ENCODE results near the gene TRAPPC1.
"Not testable (repeated sequence)": the region's sequence is repeated elsewhere in the genome, so short reads cannot be mapped to it uniquely, and the experiment has no call there.

TRAPPC1 gene

GRCh38 chr17:7931709-7932482 is at the start of gene TRAPPC1, which contains the start of gene CNTROB:
TSS of gene TRAPPC1 (minus strand) at chr17:7931946. CDS start at chr17:7931829, 117 bp downstream.
TSS of gene CNTROB (plus strand) at chr17:7932206. CDS start at chr17:7933080, 874 bp downstream.
- DNase-seq (ENCODE audit: low read depth), result peak; percentile 98

- no peak for DNase-seq (ENCODE audit: low read depth)
Observed at GRCh38 chr17:7977805-7978204, 46.1 kb upstream of the TRAPPC1 start.

GRCh38 chr17:7977039-7977438 is 45.3 kb upstream of the TRAPPC1 start:
- DNase-seq (ENCODE audit: low read depth), result no peak

- DNase-seq (ENCODE audit: low read depth), result no peak
Observed at GRCh38 chr17:7974638-7975131, 42.9 kb upstream of the TRAPPC1 start.

GRCh38 chr17:7972131-7972785 is 40.5 kb upstream of the TRAPPC1 start:
- DNase-seq (ENCODE audit: low read depth), result no peak

- DNase-seq (ENCODE audit: low read depth), result no peak
Observed at GRCh38 chr17:7971651-7972050, 39.9 kb upstream of the TRAPPC1 start.

- DNase-seq (ENCODE audit: low read depth), result no peak
Observed at GRCh38 chr17:7969433-7969832, 37.7 kb upstream of the TRAPPC1 start.

- no peak for DNase-seq (ENCODE audit: low read depth)
Observed at GRCh38 chr17:7967751-7968150, 36.0 kb upstream of the TRAPPC1 start.

GRCh38 chr17:7961421-7961820 is 29.7 kb upstream of the TRAPPC1 start:
- DNase-seq (ENCODE audit: low read depth), result no peak

GRCh38 chr17:7959503-7960253 is 27.9 kb upstream of the TRAPPC1 start:
- DNase-seq (ENCODE audit: low read depth), result no peak

GRCh38 chr17:7956228-7956965 is 24.7 kb upstream of the TRAPPC1 start:
- no peak for DNase-seq (ENCODE audit: low read depth)

GRCh38 chr17:7955414-7956227 is 23.9 kb upstream of the TRAPPC1 start:
- DNase-seq (ENCODE audit: low read depth), result no peak

GRCh38 chr17:7953266-7953665 is 21.5 kb upstream of the TRAPPC1 start:
- DNase-seq (ENCODE audit: low read depth), result not testable (repeated sequence)

GRCh38 chr17:7951143-7951792 is 19.5 kb upstream of the TRAPPC1 start:
- no peak for DNase-seq (ENCODE audit: low read depth)

- no peak for DNase-seq (ENCODE audit: low read depth)
Observed at GRCh38 chr17:7950578-7950977, 18.8 kb upstream of the TRAPPC1 start.

GRCh38 chr17:7947651-7948050 is 15.9 kb upstream of the TRAPPC1 start:
- DNase-seq (ENCODE audit: low read depth), result no peak

GRCh38 chr17:7946441-7946840 is 14.7 kb upstream of the TRAPPC1 start:
- DNase-seq (ENCODE audit: low read depth), result no peak

GRCh38 chr17:7945651-7946050 is 13.9 kb upstream of the TRAPPC1 start:
- DNase-seq (ENCODE audit: low read depth), result no peak

- DNase-seq (ENCODE audit: low read depth), result no peak
Observed at GRCh38 chr17:7944326-7944725, 12.6 kb upstream of the TRAPPC1 start.

- no peak for DNase-seq (ENCODE audit: low read depth)
Observed at GRCh38 chr17:7943291-7943690, 11.5 kb upstream of the TRAPPC1 start.

Data from stimulated activated CD8-positive, alpha-beta memory T cell treated with anti-CD3 and anti-CD28 coated beads, Interleukin-15, amount 100 ng/mL, for 1 hour (primary cell).